ENCODE results near the gene MBNL2.
A peak's percentile ranks its signal among the peaks of the same experiment; 100 is the strongest.

The MBNL2 gene

GRCh38 chr13:97235549-97236231, 13.6 kb downstream of the MBNL2 start:
- peak; percentile 8 to 50 for DNase-seq

DNA sequence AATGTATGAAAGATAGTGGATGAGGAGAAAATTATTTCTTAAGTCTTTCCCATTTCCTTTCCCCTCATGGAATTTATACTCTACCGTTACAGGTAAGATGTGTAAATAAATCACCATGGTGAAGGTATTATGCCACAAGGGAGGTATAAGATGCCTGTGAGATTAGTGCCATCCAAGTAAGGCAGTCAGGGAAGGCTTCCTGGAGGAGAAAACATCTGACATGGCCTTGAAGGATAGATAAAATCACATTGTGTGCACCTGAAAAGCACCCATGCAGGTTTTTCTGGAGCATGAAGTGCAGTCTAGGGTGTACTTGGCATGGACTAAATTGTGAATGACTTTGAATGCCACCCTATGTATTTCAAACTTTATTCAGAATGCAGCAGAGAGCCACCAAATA, 15.3 kb downstream of the MBNL2 start:
- DNase-seq: no peak

- no peak for DNase-seq
These were observed 16.3 kb downstream of the MBNL2 start for GRCh38 chr13:97238432-97238831.

GRCh38 chr13:97238883-97239282, 16.8 kb downstream of the MBNL2 start:
- DNase-seq: no peak

GRCh38 chr13:97239306-97239705, 17.2 kb downstream of the MBNL2 start:
- DNase-seq: no peak

DNA sequence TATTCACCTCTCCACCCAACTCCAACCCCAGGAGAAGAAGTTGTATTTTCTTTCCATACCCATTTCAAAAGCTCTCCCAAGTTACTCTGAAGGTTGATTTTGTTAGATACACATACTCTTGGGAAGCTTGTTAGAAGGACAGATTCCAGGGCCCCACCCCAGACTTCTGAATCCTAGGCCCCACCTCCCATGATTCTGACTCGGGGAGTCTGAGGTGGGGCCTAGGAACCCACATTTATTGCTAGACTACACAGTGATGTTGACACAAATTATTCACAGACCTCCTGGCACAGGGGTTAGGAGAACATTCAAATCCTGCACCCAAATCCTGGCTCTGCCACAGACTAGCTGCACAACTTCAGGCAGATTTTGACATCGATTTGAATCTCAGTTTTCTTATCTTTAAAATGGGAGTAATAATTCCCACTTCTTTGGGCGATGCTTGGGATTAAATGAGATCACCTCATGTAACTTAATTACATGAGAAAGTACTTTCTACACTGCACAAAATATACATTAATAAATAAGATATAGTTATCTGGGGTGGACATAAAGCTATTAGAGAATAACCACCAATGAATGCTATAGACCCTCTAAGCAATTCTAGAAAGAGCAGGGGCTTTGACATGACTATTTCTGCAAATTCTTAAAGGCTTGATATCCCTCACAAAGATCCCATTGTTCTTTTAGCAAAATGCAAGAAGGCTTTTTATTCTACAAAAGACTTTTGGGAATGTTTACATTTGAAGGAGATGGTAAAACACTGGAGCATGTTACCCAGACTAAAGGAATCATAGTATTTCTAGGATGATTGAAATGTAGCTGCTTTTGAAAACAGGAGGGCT, 18.0 kb downstream of the MBNL2 start:
- DNase-seq: no peak

- DNase-seq: no peak
These were observed 18.9 kb downstream of the MBNL2 start for GRCh38 chr13:97240788-97241734.

DNA sequence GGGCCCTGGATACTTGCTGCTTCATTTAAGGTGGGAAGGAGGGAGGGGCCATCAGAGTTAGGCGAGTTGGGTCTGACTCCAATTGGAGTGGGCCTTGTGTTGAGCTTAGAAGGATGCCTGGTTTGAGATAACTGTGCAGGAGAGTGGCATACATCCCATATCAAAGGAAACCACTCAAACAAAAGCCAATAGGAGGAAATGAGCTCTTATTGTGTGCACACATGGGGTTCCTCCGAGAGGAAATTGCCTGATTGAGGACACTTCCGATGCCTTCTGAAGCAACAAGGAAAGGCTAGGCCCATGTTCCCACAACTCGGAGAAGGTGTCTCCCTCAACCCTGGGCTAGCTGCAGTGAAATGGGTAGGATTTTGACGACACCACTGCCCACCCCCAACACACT, 19.6 kb downstream of the MBNL2 start:
- DNase-seq: no peak

DNA sequence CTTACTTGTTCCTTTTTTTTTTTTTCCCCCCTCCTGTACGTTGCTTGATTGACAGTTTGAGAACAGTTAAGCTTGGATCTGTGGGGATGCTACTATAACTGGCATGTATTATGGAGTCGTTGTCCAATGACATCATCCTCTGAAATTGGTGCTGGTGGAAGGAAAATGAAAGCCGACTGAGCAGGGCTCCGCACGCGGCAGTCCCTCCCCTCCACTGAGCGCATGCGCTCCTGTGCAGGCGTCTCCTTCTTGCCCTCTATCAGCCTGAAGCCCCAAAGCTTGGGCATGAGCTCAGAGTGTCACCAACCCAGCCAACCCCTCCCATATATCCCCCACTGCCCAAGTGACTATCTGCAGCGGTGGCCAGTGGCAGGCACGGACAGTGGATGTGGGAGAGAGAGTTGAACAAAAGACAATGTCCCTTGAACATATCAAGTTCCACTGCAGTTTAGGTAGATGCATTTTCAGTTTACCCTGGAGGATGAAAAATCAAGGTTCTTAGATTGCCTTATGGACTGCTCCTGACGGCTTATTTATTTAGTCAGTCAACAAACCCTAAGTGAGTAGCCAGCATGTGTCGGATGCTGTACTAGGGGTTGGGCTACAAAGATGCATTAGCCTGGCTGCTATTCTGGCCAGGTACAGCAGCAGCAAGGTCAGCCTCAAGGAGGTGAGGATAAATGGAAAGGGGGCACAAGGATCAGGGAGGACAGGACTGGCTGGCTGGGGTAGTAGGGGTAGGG, 20.8 kb downstream of the MBNL2 start:
- DNase-seq: no peak

GRCh38 chr13:97243915-97244781, 22.0 kb downstream of the MBNL2 start:
- DNase-seq: peak in 1 of 2 experiments; percentile 13

DNA sequence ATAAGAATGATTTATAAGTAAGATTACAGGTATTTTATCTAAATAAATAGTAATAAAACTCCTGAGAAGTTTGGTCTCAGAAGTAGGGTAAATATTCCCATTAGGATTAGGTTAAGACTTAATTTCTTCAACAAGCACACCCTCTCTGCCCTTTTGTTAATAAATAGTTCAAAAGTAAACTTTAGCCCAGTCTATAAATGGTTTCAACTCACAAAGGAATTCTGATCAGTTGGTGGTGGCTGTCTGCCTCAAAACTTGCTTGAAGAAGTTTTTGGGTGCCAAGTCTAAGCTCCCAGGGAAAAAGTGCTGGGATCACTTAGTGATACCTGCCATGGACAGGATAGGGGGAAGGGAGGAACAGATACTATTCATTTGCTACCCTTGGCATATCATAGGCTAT, 22.9 kb downstream of the MBNL2 start:
- no peak for DNase-seq

GRCh38 chr13:97246596-97247158, 24.5 kb downstream of the MBNL2 start:
- no peak for DNase-seq

DNA sequence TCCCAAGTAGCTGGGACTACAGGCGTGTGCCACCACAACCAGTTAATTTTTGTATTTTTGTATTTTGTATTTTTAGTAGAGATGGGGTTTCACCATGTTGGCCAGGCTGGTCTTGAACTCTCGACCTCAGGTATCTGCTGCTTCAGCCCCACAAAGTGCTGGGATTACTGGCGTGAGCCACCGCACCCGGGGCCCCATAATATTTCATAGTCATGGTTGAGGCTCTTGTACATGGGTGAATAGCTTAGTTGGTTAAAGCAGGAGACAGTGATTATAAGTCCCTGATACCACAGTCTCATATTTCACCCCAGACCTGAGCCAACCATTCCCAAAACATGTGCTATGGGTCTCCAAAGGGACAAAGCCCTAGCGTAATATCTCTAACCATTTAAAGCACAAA, 26.1 kb downstream of the MBNL2 start:
- DNase-seq: no peak

- DNase-seq: no peak
These were observed 27.1 kb downstream of the MBNL2 start for GRCh38 chr13:97249093-97249795.

- no peak for DNase-seq
These were observed 27.8 kb downstream of the MBNL2 start for GRCh38 chr13:97249796-97250495.

DNA sequence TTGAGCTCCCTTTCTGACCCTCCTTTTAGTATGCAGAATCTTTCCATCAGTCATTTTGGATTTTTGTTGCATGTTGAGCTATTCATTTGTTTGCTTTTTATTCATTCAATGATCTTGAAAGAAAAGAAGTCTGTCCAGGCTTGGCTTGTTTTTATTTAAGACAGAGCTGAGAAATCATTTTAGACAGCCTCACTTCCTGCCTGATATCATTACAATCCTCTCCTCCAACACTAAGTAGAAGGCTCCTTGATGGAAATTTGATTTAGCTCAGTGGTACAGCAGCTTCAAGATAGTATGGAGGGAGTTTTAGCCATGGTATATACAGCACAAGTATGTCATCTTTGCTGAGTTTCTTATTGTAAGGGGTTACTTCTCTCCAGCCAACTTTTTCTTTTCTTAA, 28.4 kb downstream of the MBNL2 start:
- DNase-seq: no peak

- no peak for DNase-seq
These were observed 30.6 kb downstream of the MBNL2 start for GRCh38 chr13:97252735-97253134.

- DNase-seq: no peak
These were observed 31.6 kb downstream of the MBNL2 start for GRCh38 chr13:97253581-97254293.

DNA sequence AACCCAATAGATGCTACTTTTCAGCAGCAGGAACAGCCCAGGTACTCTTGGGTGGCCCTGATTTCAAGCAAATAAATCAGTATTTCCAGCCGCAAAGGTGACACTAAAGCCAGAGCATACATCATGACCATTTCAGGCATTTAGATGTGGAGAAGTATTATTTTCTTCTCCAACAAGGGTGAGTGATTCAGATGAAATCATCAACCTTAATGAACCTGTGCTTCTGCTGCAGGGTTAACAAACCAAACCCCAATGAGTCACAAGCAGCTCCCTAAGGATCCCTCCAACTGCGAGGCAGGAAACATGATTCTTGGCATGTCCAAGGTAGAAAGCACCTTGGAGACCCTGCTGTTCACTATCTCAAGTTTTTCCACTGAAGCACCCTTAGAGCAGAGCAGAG, 32.7 kb downstream of the MBNL2 start:
- no peak for DNase-seq

Measured in NCI-H2081 (cell line).